GM21717 (cell line): Measurements from ENCODE around the gene LANCL3.
"Not testable (repeated sequence)": the region's sequence is repeated elsewhere in the genome, so short reads cannot be mapped to it uniquely, and the experiment has no call there.

Source experiments
- ATAC-seq: cut with Tn5 transposase; IDR thresholded peaks from one replicate; pipeline ENCODE4 v1.9.1; 2021; ENCODE audit warnings: mild to moderate bottlenecking, moderate library complexity; ENCODE audit not compliant: unreplicated experiment

The LANCL3 gene

DNA sequence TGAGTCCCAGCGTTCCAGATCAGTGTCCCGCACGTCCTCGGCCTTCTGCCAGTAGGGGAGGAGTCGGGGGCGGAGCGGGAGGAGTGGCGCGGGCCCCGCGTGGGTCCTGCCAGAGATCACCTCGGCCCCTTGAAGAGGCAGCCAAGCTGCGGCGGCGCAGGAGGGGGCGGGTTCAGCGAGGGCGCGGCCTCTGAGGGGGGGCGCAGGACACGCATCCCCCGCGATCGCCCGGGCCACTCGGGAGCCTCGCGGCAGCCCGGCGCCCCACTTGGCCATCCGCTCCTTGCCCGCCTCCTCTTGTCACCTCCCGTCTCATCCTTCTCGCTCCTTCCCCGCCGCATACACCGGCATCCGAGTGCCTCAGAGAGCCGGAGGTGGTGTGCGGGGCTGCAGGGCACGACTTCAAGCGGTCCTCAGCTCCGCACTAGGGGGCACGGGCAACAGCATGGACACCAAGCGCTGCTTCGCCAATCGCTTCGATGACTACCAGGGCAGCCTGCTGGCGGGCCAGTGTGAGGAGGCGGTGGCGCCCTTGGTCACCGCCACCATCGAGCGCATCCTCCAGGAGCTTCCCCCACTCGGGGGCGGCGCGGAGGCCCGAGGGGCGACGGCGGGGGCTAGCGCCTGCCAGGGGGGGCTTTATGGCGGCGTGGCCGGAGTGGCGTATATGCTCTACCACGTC lies at the start of gene LANCL3:
Gene LANCL3, plus strand, starts transcription at position 236 of the 682 bp plus-strand sequence. Its CDS starts 210 bp downstream, at position 446.
- ATAC-seq, result not testable (repeated sequence)

DNA sequence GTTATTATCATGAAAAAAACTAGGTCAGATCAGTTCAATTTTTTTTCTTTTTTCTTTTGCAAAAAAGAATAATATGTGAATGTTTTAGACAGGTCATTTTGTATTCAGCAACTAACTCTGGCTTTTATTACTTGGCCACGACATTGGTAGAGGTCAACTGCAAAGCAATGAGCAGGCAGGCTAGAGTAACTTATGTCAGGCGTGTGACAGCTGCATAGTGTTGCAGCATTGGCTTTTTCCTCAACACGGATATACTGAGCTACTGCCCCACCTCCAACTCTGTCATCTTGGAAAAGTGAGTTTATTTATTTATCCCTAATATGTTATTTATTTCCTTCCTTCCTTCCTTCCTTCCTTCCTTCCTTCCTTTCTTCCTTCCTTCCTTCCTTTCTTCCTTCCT lies 47.8 kb upstream of the LANCL3 start:
- not testable (repeated sequence) for ATAC-seq

DNA sequence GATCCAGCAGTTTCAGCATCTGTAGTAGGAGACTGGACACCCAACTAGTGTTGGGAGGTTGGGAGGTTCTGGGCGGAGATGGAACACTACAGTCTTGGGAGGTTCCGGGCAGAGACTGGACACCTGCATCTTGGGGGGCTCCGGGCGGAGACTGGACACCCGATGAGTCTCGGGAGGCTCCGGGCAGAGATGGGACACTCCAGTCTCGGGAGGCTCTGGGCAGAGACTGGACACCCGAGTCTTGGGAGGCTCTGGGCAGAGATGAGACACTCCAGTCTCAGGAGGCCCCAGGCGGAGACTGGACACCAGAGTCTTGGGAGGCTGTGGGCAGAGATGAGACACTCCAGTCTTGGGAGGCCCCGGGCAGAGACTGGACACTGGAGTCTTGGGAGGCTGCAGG lies 29.5 kb upstream of the LANCL3 start:
- no peak for ATAC-seq

DNA sequence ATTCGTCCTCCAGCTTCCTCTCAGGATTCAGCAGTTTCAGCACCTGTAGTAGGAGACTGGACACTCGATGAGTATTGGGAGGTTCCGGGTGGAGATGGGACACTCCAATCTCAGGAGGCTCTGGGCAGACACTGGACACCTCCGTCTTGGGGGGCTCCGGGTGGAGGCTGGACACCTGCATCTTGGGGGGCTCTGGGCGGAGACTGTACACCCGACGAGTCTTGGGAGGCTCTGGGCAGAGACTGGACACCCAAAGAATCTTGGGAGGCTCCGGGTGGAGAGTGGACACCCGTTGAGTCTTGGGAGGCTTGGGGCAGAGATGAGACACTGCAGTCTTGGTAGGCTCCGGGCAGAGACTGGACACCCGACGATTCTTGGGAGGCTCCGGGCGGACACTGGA lies 28.7 kb upstream of the LANCL3 start:
- no peak for ATAC-seq

DNA sequence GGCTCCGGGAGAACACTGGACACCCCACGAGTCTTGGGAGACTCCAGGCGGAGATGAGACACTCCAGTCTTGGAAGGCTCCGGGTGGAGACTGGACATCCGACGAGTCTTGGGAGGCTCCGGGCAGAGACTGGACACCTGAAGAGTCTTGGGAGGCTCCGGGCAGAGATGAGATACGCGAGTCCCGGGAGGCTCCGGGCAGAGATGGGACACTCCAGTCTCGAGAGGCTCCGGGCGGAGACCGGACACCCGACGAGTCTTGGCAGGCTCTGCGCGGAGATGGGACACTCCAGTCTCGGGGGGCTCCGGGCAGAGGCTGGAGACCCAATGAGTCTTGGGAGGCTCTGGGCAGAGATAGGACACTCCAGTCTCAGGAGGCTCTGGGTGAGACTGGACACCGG lies 28.1 kb upstream of the LANCL3 start:
- no peak for ATAC-seq

DNA sequence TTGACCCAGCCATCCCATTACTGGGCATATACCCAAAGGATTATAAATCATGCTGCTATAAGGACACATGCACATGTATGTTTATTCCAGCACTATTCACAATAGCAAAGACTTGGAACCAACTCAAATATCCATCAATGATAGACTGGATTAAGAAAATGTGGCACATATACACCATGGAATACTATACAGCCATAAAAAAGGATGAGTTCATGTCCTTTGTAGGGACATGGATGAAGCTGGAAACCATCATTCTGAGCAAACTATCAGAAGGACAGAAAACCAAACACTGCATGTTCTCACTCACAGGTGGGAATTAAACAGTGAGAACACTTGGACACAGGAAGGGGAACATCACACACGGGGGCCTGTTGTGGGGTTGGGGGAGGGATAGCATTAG lies 26.9 kb upstream of the LANCL3 start:
- ATAC-seq, result not testable (repeated sequence)

DNA sequence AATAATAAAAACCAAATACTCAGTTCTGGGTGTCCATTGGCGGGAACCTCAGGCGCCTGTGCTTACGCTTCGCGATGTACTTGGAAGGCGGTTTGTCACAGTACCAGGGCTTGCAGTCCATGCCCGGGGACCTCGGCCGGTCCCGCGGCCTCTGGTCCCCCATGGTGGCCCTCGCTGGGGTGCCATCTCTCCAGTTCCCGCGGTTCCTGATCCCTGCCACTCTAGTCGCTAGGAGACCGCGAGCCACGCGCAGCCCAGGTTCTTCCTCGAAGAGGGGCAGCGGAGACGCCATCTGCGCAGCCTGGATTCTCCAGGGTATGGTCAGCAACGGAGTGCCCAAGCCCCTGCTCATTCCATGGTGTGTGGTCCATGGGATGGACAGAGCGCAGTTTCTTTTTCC lies 26.4 kb upstream of the LANCL3 start:
- ATAC-seq, result no peak

DNA sequence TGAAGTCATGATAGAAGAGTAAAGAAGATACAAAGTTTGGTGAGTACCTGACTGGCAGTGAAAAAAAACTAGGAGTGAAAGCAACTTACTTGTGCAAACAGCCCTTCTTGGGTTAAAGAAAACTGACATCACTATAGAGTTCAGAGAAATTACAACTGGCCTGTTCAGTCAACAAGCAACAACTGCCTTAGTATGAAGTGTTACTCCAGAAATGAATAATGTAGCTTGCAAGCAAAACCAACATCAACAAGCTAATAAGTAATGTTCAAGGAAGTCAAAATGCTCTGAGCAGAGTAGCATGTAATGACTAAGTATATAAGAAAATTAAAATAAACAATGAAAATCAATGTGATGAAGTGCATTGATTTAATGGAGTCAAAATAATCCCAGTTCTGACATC lies 21.8 kb upstream of the LANCL3 start:
- ATAC-seq, result not testable (repeated sequence)

DNA sequence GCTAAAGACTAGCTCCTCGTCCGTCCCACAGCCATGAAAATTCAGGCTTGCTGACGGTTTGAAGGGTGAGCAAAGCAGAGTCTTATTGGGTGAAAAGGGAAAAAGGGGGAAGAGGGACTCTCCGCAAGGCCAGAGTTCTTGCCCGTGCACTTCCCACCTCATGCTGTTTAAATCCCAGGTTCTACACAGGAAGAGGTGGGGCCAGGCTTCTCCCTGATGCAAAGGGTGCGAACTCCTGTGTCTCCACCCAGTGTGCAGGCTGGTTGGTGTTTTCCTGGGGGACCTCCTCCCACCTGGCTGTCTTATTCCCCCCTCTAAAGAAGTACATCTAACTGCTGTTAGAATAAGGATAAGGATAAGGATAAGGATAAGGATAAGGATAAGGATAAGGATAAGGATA lies 18.0 kb upstream of the LANCL3 start:
- ATAC-seq, result no peak

DNA sequence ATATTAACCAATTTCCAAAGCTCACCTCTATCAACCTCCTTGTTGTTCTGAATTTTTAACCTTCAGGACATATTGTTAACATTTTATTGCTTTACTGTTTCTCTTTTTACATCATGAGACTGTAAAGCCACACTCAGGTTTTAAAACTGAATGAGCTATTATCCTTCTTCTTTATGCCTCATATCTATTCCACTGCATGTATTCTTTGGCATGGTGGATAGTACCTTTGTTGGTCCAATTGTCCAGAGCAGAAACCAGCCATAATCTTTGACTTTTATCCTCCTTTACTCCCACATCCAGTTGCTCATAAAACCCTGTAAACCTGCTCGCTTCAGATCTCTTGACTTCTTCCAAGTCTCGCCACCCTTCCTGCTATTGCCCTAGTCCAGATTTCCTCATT lies 6.2 kb upstream of the LANCL3 start:
- not testable (repeated sequence) for ATAC-seq

DNA sequence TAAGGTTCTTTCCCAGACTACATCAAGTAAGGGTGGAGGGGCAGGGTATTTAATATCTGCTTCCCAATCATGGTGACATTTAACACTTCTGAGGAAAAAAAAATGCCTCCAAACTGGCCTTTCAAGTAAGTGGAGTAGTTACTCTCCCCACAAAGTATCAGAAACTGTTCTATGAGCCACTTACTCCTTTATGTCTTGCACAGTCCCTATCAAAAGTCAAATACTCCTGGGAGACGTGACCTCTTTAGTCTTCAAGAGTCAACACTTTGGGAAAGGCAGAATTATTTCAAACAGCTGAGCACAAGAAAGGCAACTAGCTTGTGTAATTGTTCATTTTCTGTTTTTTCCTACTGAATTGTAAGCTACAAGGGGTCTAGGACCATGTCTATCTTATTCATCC lies 1.1 kb upstream of the LANCL3 start:
- not testable (repeated sequence) for ATAC-seq

DNA sequence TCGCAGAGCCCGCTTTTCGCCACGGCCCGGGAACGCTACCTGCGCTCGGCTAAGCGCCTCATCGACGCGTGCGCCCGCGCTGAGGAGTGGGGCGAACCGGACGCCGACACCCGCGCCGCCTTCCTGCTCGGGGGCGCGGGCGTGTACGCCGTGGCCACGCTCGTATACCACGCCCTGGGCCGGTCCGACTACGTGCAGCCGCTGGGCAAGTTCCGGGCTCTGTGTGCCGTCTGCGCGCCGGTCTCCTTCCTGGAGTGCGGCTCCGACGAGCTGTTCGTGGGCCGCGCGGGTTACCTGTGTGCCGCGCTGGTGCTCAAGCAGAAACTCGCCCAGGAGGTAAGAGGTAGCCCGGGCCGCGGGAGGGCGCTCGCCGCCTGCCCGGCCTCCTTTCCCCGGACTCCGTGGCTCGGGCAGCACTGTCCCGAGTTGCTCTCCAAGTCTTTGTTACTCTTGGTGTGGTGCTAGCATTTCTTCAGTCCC lies 687 bp downstream of the LANCL3 start:
- ATAC-seq, result not testable (repeated sequence)

DNA sequence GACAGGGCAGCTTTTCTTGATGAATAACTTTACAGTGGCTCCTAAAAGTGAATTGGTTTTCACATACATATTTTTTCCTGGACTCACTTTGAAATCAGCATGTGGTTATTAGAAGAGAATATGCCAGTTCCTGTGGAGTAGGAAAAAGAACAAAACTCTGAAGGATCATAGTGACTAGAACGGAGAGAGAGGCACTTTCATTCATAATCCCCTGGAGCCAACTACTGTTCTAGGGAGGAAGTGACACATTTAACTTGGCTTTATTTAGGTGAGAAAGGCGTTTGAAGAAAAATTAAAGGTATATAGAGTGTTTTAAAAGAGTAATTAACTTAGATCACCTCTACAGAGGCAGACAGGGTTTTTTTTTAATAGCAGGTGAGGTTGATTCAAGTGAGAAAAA lies 1.7 kb downstream of the LANCL3 start:
- ATAC-seq, result not testable (repeated sequence)

DNA sequence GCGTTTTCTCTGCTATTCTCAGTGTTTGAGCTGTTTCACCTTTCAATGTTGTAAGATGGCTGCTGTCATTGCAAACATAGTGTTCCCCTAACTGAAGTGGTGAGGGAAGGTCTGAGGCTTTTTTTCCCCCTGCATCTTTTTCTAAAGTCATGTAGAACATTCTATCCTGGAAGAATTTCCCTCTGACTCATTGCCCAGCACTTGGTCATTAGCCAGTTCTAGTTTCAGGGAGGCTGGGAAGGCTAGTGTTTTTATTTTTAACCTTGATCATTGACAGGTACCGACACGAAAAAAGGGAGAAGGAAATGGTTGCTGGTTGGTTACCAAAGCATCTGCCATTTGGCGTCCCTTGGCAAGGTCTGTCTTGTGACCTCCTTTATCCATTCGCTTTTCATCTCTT lies 6.6 kb downstream of the LANCL3 start:
- no peak for ATAC-seq

DNA sequence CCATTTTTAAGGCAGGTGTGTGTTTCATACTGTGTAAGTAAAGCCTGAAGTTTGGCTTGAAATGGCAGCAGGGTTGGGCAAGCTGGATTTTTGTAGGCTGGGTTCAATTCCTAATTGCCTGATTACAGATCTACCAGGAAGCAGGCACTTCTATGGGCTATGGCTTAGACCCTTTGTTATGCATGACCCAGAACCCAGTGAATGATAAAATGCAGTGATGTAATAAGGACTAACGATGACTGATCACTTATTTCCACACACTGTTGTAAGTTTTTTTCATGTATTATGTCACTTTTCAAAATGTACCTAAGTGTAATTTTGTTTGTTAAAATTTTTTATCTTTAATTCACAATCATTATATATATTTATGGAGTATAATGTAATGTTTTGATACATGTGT lies 8.6 kb downstream of the LANCL3 start:
- no peak for ATAC-seq

DNA sequence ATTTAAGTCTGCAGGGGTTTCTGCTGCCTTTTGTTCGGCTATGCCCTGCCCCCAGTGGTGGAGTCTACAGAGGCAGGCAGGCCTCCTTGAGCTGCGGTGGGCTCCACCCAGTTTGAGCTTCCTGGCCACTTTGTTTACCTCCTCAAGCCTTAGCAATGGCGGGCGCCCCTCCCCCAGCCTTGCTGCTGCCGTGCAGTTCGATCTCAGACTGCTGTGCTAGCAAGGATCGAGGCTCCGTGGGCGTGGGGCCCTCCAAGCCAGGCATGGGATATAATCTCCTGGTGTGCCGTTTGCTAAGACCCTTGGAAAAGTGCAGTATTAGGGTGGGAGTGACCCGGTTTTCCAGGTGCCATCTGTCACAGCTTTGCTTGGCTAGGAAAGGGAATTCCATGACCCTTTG lies 15.9 kb downstream of the LANCL3 start:
- ATAC-seq, result not testable (repeated sequence)

DNA sequence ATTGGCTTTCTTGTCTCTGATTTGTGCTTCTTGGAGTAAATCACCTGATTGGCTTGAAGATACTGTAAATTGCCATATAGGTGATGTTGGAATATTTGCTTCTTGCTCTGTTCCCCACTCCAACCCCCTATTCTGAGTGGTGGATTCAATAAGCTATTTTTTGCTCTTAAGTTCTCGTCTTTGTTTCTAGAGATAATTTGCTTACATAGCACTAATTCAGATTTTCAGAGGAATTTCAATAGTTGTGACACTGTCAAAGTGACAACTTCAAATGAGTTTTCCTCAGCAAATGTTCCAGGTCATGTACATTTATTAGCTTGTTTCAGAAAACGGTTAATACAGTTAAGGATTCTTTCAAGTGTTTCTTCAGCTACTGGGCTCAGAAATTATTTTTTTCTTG lies 18.6 kb downstream of the LANCL3 start:
- no peak for ATAC-seq

DNA sequence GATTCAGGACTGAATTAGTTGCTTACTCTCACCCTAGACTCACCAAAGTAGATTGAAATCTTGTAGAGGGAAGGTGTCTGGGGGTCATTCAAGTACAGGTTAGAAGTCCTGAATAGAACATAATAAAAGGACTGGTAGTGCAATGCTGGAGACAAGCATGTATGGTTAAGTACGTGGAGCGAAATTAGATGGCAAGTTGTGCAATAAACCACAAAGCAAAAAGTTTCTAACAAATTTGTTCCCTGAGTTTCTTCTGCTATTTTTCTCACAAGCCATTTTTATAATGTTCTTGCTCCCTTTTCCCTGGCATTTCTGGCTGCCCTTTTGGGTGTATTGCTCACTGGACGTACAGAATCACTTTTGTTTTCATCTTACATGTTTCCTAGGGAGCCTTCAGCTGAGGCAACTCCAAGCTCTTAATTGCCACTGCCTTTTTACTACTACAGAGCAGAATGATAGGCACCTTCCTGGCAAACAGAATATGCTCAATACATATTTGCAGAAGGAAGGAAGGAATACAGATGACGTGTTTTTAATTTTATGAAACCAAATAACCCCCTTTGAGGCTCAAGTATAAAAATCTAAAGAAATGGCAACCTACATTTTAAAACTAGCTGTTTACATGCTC lies 23.4 kb downstream of the LANCL3 start:
- no peak for ATAC-seq

DNA sequence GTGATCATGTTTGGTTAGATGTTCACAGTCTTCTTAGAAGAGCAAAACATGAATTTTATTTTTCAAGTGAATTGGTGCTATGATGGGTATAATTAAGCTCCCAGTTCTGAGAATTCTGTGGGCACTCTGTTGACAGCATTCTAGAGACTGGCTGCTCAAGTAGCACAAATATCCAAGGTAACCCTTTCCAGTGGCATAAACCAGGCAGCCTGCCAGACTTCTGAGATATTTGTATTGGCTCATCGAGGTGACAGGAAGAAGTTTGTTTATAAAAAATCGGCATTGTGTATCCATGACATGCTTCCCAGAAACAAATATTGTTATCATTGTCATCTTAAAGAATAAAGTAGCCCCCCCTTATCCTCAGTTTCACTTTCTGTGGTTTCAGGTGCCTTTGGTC lies 28.3 kb downstream of the LANCL3 start:
- no peak for ATAC-seq

DNA sequence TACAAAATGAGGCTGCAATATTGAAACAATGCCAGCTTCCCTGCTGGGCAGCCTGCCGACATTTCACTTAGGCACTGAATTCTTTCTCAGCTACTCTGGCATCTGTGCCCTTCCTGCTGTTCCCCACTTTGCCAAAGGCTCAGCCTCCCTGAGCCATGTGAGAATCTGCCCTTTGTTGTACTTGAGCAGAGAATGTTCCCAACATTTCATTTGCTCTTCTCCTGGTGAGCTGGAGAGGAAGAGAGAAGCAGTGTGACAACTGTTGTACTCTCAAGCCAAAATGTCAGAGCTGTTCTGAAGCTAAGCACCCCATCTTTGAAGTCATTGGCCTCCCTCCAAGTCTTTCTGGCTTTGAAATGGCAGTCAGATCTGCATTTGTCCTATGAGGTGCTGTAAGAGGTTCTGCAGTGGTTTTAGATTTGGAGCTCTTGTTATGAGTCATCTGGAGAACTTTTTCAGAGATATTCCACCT lies 32.5 kb downstream of the LANCL3 start:
- no peak for ATAC-seq

DNA sequence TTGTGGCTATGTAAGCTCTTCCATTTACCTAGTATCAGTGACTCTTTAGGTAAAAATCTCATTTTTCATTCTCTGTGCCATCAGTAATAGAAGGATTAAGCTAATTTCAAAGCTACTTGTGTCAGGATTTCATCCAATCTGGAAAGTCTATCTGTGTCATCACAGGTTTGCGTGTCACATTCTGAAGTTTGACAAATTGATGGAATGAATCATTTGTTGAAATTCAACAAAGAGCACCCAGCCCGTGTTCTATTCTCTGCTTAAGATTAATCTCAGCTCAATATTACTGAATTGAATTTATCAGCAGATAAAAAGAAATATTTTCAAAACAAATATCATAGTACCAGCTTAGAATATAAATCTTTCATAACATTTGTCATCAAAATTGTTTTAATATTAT lies 35.8 kb downstream of the LANCL3 start:
- ATAC-seq, result no peak

DNA sequence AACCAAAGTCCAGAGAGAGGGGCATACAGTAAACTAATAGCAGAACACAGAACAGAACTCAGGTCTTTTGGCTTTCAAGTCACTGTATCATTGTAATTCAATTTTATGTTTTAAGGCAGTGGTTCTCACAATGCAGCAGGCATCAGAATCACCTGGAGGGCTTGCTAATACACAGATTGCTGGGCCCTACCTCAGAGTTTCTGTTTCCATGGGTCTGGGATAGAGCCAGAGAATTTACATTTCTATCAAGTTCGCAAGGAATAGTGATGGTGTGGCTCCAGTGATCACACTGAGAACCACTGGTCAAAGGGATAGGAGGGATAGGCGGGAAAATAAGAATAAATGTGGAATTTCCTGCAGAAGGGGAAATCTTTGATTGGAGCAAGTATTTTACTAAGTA lies 36.7 kb downstream of the LANCL3 start:
- no peak for ATAC-seq
